CD4-positive, alpha-beta T cell treated with Interferon alpha-2 for 1 hour (primary cell): ENCODE results near the gene ADRA1B.
A peak's percentile ranks its signal among the peaks of the same experiment; 100 is the strongest.
"Not testable (repeated sequence)": the region's sequence is repeated elsewhere in the genome, so short reads cannot be mapped to it uniquely, and the experiment has no call there.

ENCODE experiments used
- DNase-seq, 2 donors: peaks; one replicate each; pipeline ENCODE4 v3.0.0-alpha.2; 2020 to 2022

The ADRA1B gene

GRCh38 chr5:159971931-159972461 lies 55.7 kb downstream of the ADRA1B start:
- no peak for DNase-seq

GRCh38 chr5:159972538-159973362 lies 56.5 kb downstream of the ADRA1B start:
- no peak for DNase-seq

GRCh38 chr5:159975462-159976019 lies 59.3 kb downstream of the ADRA1B start:
- no peak for DNase-seq

- no peak for DNase-seq
Observed at GRCh38 chr5:159976921-159977320, 60.6 kb downstream of the ADRA1B start.

- DNase-seq, result no peak
Observed at GRCh38 chr5:159978358-159978757, 62.1 kb downstream of the ADRA1B start.

GRCh38 chr5:159982421-159983173 lies 66.3 kb downstream of the ADRA1B start:
- no peak for DNase-seq

- DNase-seq, result peak; percentile 74 to 76
Observed at GRCh38 chr5:159987031-159987674, 70.9 kb downstream of the ADRA1B start.

- DNase-seq, result no peak
Observed at GRCh38 chr5:159990506-159990905, 74.2 kb downstream of the ADRA1B start.

- no peak for DNase-seq
Observed at GRCh38 chr5:159992566-159992965, 76.3 kb downstream of the ADRA1B start.

- no peak for DNase-seq
Observed at GRCh38 chr5:159993194-159993593, 76.9 kb downstream of the ADRA1B start.

- no peak for DNase-seq
Observed at GRCh38 chr5:159995907-159996306, 79.6 kb downstream of the ADRA1B start.

GRCh38 chr5:160001457-160001856 lies 85.2 kb downstream of the ADRA1B start:
- DNase-seq, result no peak

- no peak for DNase-seq
Observed at GRCh38 chr5:160007514-160007913, 91.2 kb downstream of the ADRA1B start.

- not testable (repeated sequence) for DNase-seq
Observed at GRCh38 chr5:160008529-160008876, 92.2 kb downstream of the ADRA1B start.

GRCh38 chr5:160008877-160009590 lies 92.8 kb downstream of the ADRA1B start, which contains the start of gene TTC1:
TSS of gene TTC1 (plus strand) at chr5:160009139. CDS start at chr5:160010529, 1,390 bp downstream.
- DNase-seq, result peak; percentile 95 to 96

- DNase-seq, result peak in 1 of 2 donors; percentile 10
Observed at GRCh38 chr5:160009591-160009989, 93.3 kb downstream of the ADRA1B start.

- DNase-seq, result no peak
Observed at GRCh38 chr5:160011471-160011870, 95.2 kb downstream of the ADRA1B start.

- DNase-seq, result not testable (repeated sequence)
Observed at GRCh38 chr5:160014197-160014596, 97.9 kb downstream of the ADRA1B start.

- DNase-seq, result no peak
Observed at GRCh38 chr5:160018945-160019625, 102.8 kb downstream of the ADRA1B start.

- no peak for DNase-seq
Observed at GRCh38 chr5:160020266-160020770, 104.0 kb downstream of the ADRA1B start.

GRCh38 chr5:160020964-160021363 lies 104.7 kb downstream of the ADRA1B start:
- DNase-seq, result peak in 1 of 2 donors; percentile 25
